GM10248 (cell line): Measurements from ENCODE around the gene ABCB10.

Experiments
- CTCF ChIA-PET: fragments of 300-600 bp; sonication (Branson Sonifier 250); formaldehyde crosslinking; extraction: SDS; loops from one replicate; lab custom pipeline; 2021; ENCODE audit warnings: antibody characterized with exemption; lab: Yijun Ruan, JAX
- POLR2A ChIA-PET: fragments of 350-650 bp; sonication (Branson Sonifier 250); formaldehyde crosslinking; extraction: SDS; loops from one replicate; lab custom pipeline; 2020; ENCODE audit warnings: antibody characterized with exemption; lab: Yijun Ruan, JAX
- DNase-seq: peaks from one replicate; pipeline ENCODE4 v3.0.0; 2012; ENCODE audit errors: extremely low spot score
- TF ChIP-seq, protein P1 (sequence below): IDR thresholded peaks from 2 replicates; pipeline ENCODE4 v1.5.1; 2012; ENCODE audit warnings: mild to moderate bottlenecking, low read depth; ENCODE audit errors: extremely low read depth, missing control alignments, control extremely low read depth

ABCB10 gene

DNA sequence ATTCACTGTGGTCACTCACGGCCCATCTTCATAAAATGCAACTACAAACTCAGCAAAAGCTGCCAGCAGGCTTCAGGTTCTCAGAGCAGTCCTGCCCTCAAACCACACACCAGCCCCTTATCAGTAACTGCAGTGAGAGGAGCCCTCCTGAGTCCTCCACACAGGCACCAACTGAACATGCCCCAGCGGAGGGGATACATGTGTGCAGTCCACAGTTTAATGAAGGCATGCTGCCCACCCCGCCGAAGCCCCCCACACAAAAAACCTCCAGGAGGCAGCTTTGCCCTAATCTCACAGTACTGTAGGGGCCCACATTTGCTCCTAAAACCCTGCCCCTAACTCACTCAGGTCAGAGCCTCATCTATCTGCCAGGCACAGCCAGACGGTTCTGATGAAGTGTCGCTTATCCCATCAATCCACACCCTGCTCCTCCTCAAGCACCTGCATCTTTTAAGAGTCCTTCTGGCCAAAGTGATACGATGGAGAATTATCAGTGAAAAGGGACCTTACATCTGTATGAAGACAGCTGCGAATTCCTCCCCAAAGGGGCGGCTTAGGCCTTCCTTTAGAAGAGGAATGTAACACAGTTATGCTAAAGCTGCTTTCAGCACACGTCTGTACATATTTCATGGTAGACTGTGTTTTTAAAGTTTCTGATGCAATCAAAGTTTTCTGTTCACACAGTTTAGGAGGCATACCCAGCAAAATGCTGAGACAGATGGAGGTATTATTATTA is 3.5 kb downstream of the ABCB10 start:
- TF ChIP-seq, protein P1, sequence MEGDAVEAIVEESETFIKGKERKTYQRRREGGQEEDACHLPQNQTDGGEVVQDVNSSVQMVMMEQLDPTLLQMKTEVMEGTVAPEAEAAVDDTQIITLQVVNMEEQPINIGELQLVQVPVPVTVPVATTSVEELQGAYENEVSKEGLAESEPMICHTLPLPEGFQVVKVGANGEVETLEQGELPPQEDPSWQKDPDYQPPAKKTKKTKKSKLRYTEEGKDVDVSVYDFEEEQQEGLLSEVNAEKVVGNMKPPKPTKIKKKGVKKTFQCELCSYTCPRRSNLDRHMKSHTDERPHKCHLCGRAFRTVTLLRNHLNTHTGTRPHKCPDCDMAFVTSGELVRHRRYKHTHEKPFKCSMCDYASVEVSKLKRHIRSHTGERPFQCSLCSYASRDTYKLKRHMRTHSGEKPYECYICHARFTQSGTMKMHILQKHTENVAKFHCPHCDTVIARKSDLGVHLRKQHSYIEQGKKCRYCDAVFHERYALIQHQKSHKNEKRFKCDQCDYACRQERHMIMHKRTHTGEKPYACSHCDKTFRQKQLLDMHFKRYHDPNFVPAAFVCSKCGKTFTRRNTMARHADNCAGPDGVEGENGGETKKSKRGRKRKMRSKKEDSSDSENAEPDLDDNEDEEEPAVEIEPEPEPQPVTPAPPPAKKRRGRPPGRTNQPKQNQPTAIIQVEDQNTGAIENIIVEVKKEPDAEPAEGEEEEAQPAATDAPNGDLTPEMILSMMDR = no peak
- ChIA-PET CTCF (interaction anchor here (1.0 to 1.8 kb wide), 3 partner anchors 10 to 75 kb away, joined by 3 to 4 read pairs (median 4); no protein-coding TSS in a partner anchor), POLR2A (no interaction called here)
- no peak for DNase-seq

DNA sequence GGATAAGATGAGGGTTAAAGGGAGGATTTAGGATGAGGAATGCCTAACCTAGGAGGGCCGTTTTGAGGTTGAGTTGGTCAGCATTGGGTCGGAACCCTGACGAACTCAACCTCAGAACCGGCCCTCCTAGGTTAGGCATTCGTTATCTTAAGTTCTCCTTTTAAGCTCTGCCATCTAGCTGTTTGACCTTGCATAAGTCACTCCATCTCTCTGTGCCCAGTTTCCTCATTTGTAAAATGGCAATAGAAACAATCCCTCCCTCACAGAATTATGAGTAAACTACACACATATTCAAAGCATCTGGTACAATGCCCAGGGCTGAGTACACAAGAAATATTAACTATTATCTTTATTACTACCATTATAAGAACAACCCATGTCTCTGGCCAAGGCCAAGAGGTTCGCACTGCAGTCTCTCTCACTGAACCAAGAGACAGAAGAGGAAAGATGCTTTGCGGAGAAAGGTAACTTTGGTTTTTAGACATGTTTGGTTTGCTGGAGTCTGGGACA is 4.8 kb downstream of the ABCB10 start:
- TF ChIP-seq, protein P1 = no peak
- ChIA-PET CTCF (no interaction called here), POLR2A (no interaction called here)
- no peak for DNase-seq

DNA sequence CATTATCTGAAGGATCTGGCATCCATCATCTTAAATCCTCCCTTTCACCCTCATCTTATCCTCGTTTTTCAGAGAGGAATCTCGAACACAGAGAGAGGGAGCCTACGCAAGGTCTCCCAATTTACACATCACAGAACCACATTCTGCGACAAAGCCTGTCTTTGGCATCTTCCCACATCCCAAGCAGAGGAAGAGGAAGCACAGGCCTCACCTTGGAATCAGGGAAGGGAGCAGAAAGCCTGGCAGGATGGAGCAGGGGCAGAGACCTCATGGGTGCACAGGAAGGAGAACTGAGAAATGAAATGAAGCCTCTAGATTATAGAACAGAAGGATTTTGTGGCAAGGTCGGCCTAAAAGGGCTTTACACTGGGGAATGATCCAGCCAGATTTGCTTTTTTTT is 5.8 kb downstream of the ABCB10 start:
- ChIA-PET CTCF (no interaction called here), POLR2A (no interaction called here)
- no peak for DNase-seq
- TF ChIP-seq, protein P1 = no peak

DNA sequence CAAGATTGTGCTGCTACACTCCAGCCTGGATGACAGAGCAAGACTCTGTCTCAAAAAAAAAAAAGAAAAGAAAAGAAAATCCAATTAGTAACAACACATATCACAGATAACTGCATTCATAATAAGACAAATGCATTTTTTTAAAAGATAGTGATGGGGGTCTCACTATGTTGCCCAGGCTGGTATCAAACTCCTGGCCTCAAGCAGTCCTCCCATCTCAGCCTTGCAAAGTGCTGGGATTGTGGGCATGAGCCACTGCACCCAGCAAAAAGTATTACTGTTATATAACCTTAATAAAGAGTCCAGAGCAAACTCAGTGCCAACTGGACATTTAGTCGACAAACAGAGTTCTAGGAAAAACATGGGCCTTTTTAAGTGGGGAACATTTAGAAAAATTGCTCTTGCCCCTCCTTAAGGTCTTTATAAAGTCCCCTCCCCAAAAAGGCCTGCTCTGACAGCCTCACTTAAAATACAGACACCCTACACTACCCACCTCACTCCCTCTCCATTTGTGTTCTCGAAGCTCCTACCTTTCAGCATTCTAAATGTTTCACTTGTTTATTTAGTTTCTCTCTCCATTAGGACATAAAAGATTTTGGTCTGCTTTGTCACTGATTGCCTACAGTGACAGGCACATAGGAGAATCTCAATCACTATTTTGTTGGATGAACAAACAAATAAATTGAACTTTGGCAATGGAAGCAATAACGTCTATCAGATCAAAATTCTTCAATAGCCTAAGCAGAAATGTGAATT is 7.5 kb downstream of the ABCB10 start:
- POLR2A ChIA-PET = no interaction called here
- TF ChIP-seq, protein P1 = no peak
- CTCF ChIA-PET = interaction anchor here (1.6 kb wide), 2 partner anchors 14 to 24 kb away, joined by 3 read pairs; no protein-coding TSS in a partner anchor
- no peak for DNase-seq

DNA sequence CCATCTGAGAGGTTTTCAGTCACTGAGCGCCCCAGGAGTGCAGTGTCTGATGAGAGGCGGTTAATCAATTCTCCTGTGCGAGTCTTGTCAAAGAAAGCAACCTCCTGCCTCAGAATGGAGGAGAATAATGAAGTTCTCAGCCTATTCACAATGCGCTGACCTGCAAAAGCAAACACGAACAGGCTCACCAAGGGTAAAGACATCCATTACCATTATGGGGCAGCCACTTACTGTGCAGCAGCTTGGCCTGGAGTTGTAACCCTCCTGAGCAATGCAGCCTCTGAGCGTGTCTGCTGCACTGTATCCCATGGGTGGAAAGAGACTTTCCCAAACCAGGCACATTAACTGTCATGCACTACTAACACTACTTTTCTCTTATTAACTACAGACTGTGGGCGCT is 11.0 kb downstream of the ABCB10 start:
- ChIA-PET POLR2A (no interaction called here), CTCF (interaction anchor here (1.2 to 2.2 kb wide), 3 partner anchors 9 to 32 kb away, joined by 3 to 6 read pairs (median 3); partner anchors contain the start of gene ABCB10)
- DNase-seq = no peak
- TF ChIP-seq, protein P1 = no peak

DNA sequence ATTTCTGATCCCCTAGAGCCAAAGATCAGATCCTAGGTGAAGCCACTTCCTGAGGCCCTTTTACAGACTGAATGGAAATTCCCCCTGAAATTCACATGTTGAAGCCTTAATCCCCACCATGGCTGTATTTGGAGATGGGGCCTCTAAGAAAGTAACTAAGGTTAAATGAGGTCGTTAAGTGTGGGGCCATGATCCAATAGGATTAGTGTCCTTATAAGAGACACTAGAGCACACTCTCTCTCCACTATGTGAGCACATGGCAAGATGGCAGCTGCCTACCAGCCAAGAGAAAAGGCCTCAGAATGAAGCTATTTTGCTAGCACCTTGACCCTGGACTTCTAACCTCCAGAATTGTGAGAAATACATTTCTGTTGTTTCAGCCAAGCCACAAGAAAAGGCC is 13.9 kb downstream of the ABCB10 start:
- CTCF ChIA-PET = interaction anchor here (1.1 to 1.3 kb wide), 3 partner anchors 11 to 317 kb away, joined by 3 to 6 read pairs (median 3); no protein-coding TSS in a partner anchor
- TF ChIP-seq, protein P1 = no peak
- POLR2A ChIA-PET = no interaction called here
- no peak for DNase-seq
